Activated CD4-positive, alpha-beta T cell treated with anti-CD3 and anti-CD28 coated beads for 36 hours (primary cell): ENCODE results near the gene ANAPC4. TPM values are rescaled to one million over a fixed set of nuclear protein-coding genes. Genes with fewer than 3 reads are reported as not detected.
"Not testable (repeated sequence)": the region's sequence is repeated elsewhere in the genome, so short reads cannot be mapped to it uniquely, and the experiment has no call there.

ENCODE experiments used
- ATAC-seq: fragments of 200-7000 bp; cut with Tn5 transposase; one replicate; pipeline ENCODE4 v1.10.0; 2021; ENCODE audit warnings: mild to moderate bottlenecking, moderate library complexity
- CTCF ChIA-PET: fragments of 350-600 bp; sonication (Branson Sonifier 250); formaldehyde crosslinking; loops from one replicate; lab custom pipeline; 2021; ENCODE audit warnings: antibody characterized with exemption; lab: Charles Lee
- POLR2A ChIA-PET: fragments of 350-600 bp; sonication (Branson Sonifier 250); formaldehyde crosslinking; loops from one replicate; lab custom pipeline; 2021; ENCODE audit warnings: antibody characterized with exemption, inconsistent platforms; lab: Charles Lee
- DNase-seq: peaks from one replicate; pipeline ENCODE4 v3.0.0-alpha.2; 2020
- H3K27ac Mint-ChIP-seq: one replicate; pipeline ENCODE4 v1.8.0; 2021; ENCODE audit warnings: mixed read lengths
- H3K27me3 Mint-ChIP-seq: one replicate; pipeline ENCODE4 v1.8.0; 2021; ENCODE audit warnings: mixed read lengths
- H3K36me3 Mint-ChIP-seq: one replicate; pipeline ENCODE4 v1.8.0; 2021; ENCODE audit warnings: low read depth, mixed read lengths
- H3K4me1 Mint-ChIP-seq: one replicate; pipeline ENCODE4 v1.8.0; 2021; ENCODE audit warnings: mixed read lengths
- H3K4me3 Mint-ChIP-seq: one replicate; pipeline ENCODE4 v1.8.0; 2021; ENCODE audit warnings: mild to moderate bottlenecking, moderate library complexity, mixed read lengths
- H3K9me3 Mint-ChIP-seq: one replicate; pipeline ENCODE4 v1.8.0; 2021; ENCODE audit warnings: low read depth, mixed read lengths
- intact Hi-C, 2 experiments: fragments of 100-400 bp; cut with DNase I in 1 of 2; cut with micrococcal nuclease in 1 of 2; formaldehyde crosslinking; loops; one replicate each; pipeline versions ENCODE4 v1.14.2 to v1.15.1; 2022 to 2024; cut with DNase I, micrococcal nuclease
- total RNA-seq, 2 experiments: library from RNA; stranded (reverse); gene quantifications; one replicate each; pipeline ENCODE4 v1.2.3, GENCODE V29; 2021

Gene ANAPC4
- total RNA-seq, 2 experiments from 2014 or later = 19.2 to 31.2 TPM

- Mint-ChIP-seq H3K27me3 (no peaks in the 10 kb centered on the region), H3K4me3 (no peak overlapping the region), H3K4me1 (peaks cover under 1% of the 10 kb centered on the region), H3K9me3 (no peaks in the 10 kb centered on the region), H3K36me3 (peaks cover 6% of the 10 kb centered on the region), H3K27ac (no peak overlapping the region)
- DNase-seq (no peak), ATAC-seq (no peak)
- CTCF ChIA-PET = interaction anchor here (0.6 to 1.9 kb wide), 5 partner anchors 13 to 220 kb away, joined by 3 to 6 read pairs (median 3); partner anchors contain the start of gene SEPSECS
- intact Hi-C loops = no loop called here
- POLR2A ChIA-PET = no interaction called here
Observed at GRCh38 chr4:25351777-25352416, 25.2 kb upstream of the ANAPC4 start.

- CTCF ChIA-PET = interaction anchor here (1.6 to 4.2 kb wide), 2 partner anchors 9 to 11 kb away, joined by 3 to 35 read pairs; no protein-coding TSS in a partner anchor
- DNase-seq = no peak
- H3K27me3 Mint-ChIP-seq = no peaks in the 10 kb centered on the region
- intact Hi-C loops = no loop called here
- POLR2A ChIA-PET = no interaction called here
- no peak overlapping the region for H3K27ac Mint-ChIP-seq
- no peak for ATAC-seq
- no peaks in the 10 kb centered on the region for H3K4me1 Mint-ChIP-seq
- peaks cover 13% of the 10 kb centered on the region for H3K36me3 Mint-ChIP-seq
- H3K4me3 Mint-ChIP-seq = no peak overlapping the region
- H3K9me3 Mint-ChIP-seq = no peaks in the 10 kb centered on the region
Observed at GRCh38 chr4:25356068-25356467, 21.0 kb upstream of the ANAPC4 start.

GRCh38 chr4:25358515-25359275 is 18.4 kb upstream of the ANAPC4 start:
- H3K27me3 Mint-ChIP-seq = no peaks in the 10 kb centered on the region
- H3K4me1 Mint-ChIP-seq = no peaks in the 10 kb centered on the region
- CTCF ChIA-PET = interaction anchor here (0.6 to 4.2 kb wide), 4 partner anchors 8 to 378 kb away, joined by 3 to 35 read pairs (median 3); no protein-coding TSS in a partner anchor
- intact Hi-C loops = no loop called here
- ATAC-seq = no peak
- POLR2A ChIA-PET = no interaction called here
- peaks cover 12% of the 10 kb centered on the region for H3K36me3 Mint-ChIP-seq
- DNase-seq = no peak
- H3K4me3 Mint-ChIP-seq = no peak overlapping the region
- no peak overlapping the region for H3K27ac Mint-ChIP-seq
- H3K9me3 Mint-ChIP-seq = no peaks in the 10 kb centered on the region

GRCh38 chr4:25361253-25361652 is 15.8 kb upstream of the ANAPC4 start:
- Mint-ChIP-seq H3K4me3 (no peak overlapping the region), H3K4me1 (no peaks in the 10 kb centered on the region), H3K27ac (no peak overlapping the region), H3K36me3 (peaks cover 11% of the 10 kb centered on the region), H3K27me3 (no peaks in the 10 kb centered on the region), H3K9me3 (no peaks in the 10 kb centered on the region)
- intact Hi-C loops = no loop called here
- DNase-seq (no peak), ATAC-seq (no peak)
- ChIA-PET CTCF (no interaction called here), POLR2A (no interaction called here)

- Mint-ChIP-seq H3K9me3 (no peaks in the 10 kb centered on the region), H3K4me3 (no peak overlapping the region), H3K36me3 (peaks cover 3% of the 10 kb centered on the region), H3K27ac (no peak overlapping the region), H3K4me1 (no peaks in the 10 kb centered on the region), H3K27me3 (no peaks in the 10 kb centered on the region)
- ChIA-PET POLR2A (no interaction called here), CTCF (interaction anchor here (0.5 to 4.9 kb wide), 31 partner anchors 10 to 545 kb away, joined by 3 to 37 read pairs (median 4); partner anchors contain the start of genes SEPSECS and ZCCHC4)
- no peak for DNase-seq
- no peak for ATAC-seq
- intact Hi-C loops = loop anchor here (1.0 to 2.0 kb wide), 4 partner anchors 54 to 387 kb away; partner anchors contain the start of gene ZCCHC4 (in 2 of the 2)
Observed at GRCh38 chr4:25367004-25367621, 9.9 kb upstream of the ANAPC4 start.

GRCh38 chr4:25367877-25368276 is 9.2 kb upstream of the ANAPC4 start:
- no peaks in the 10 kb centered on the region for H3K27me3 Mint-ChIP-seq
- H3K36me3 Mint-ChIP-seq = peaks cover 3% of the 10 kb centered on the region
- no peak overlapping the region for H3K27ac Mint-ChIP-seq
- ChIA-PET CTCF (interaction anchor here (0.5 to 4.9 kb wide), 27 partner anchors 10 to 544 kb away, joined by 3 to 37 read pairs (median 6); partner anchors contain the start of genes ANAPC4, PI4K2B, SEPSECS and ZCCHC4), POLR2A (interaction anchor here (0.5 to 0.6 kb wide), 2 partner anchors 54 to 56 kb away, joined by 3 to 4 read pairs; no protein-coding TSS in a partner anchor)
- intact Hi-C loops = loop anchor here (1.0 to 2.0 kb wide), 4 partner anchors 55 to 388 kb away; partner anchors contain the start of gene ZCCHC4 (in 2 of the 2)
- ATAC-seq (no peak), DNase-seq (no peak)
- H3K4me1 Mint-ChIP-seq = no peaks in the 10 kb centered on the region
- no peak overlapping the region for H3K4me3 Mint-ChIP-seq
- H3K9me3 Mint-ChIP-seq = no peaks in the 10 kb centered on the region

- intact Hi-C loops = no loop called here
- POLR2A ChIA-PET = interaction anchor here (0.5 to 0.6 kb wide), 2 partner anchors 55 to 56 kb away, joined by 3 to 4 read pairs; no protein-coding TSS in a partner anchor
Observed at GRCh38 chr4:25368315-25368714, 8.7 kb upstream of the ANAPC4 start.

GRCh38 chr4:25370242-25370641 is 6.8 kb upstream of the ANAPC4 start:
- H3K27me3 Mint-ChIP-seq = no peaks in the 10 kb centered on the region
- no peak for DNase-seq
- H3K4me1 Mint-ChIP-seq = peaks cover 2% of the 10 kb centered on the region
- intact Hi-C loops = no loop called here
- ChIA-PET POLR2A (no interaction called here), CTCF (interaction anchor here (1.6 kb wide), 1 partner anchor 58 kb away, joined by 4 read pairs; the partner anchor contains the start of gene ZCCHC4)
- no peak overlapping the region for H3K4me3 Mint-ChIP-seq
- no peak overlapping the region for H3K27ac Mint-ChIP-seq
- H3K36me3 Mint-ChIP-seq = peaks cover 2% of the 10 kb centered on the region
- ATAC-seq = no peak
- no peaks in the 10 kb centered on the region for H3K9me3 Mint-ChIP-seq

More at GRCh38 chr4:25368315-25368714, 8.7 kb upstream of the ANAPC4 start:
- CTCF ChIA-PET = interaction anchor here (1.0 to 4.9 kb wide), 20 partner anchors 9 to 390 kb away, joined by 3 to 37 read pairs (median 6); partner anchors contain the start of genes ANAPC4, PI4K2B, SEPSECS and ZCCHC4
- Mint-ChIP-seq H3K9me3 (no peaks in the 10 kb centered on the region), H3K4me1 (no peaks in the 10 kb centered on the region), H3K36me3 (peaks cover 3% of the 10 kb centered on the region), H3K27me3 (no peaks in the 10 kb centered on the region), H3K4me3 (no peak overlapping the region), H3K27ac (no peak overlapping the region)
- DNase-seq (no peak), ATAC-seq (no peak)

GRCh38 chr4:25372549-25372948 is 4.5 kb upstream of the ANAPC4 start:
- DNase-seq, H3K4me1 Mint-ChIP-seq, H3K4me3 Mint-ChIP-seq, intact Hi-C loops, H3K36me3 Mint-ChIP-seq, H3K27me3 Mint-ChIP-seq, ATAC-seq, POLR2A ChIA-PET, H3K27ac Mint-ChIP-seq, H3K9me3 Mint-ChIP-seq: not testable (repeated sequence)
- CTCF ChIA-PET = interaction anchor here (1.0 kb wide), 1 partner anchor 60 kb away, joined by 3 read pairs; the partner anchor contains the start of gene ZCCHC4

GRCh38 chr4:25377572-25378436 is 741 bp downstream of the ANAPC4 start:
- Mint-ChIP-seq H3K36me3 (peaks cover 15% of the 10 kb centered on the region), H3K27me3 (no peaks in the 10 kb centered on the region), H3K4me1 (peaks cover 8% of the 10 kb centered on the region), H3K27ac (no peak overlapping the region), H3K4me3 (no peak overlapping the region), H3K9me3 (no peaks in the 10 kb centered on the region)
- ATAC-seq (peak; percentile 10), DNase-seq (no peak)
- intact Hi-C loops = loop anchor here (1.0 to 5.0 kb wide), 9 partner anchors 57 to 939 kb away; partner anchors contain the start of genes DHX15 (in 2 of the 2), SEPSECS (in 2 of the 2), ZCCHC4 (in 2 of the 2) and SMIM20 (in 1 of the 2)
- ChIA-PET POLR2A (interaction anchor here (0.7 to 2.0 kb wide), 2 partner anchors 144 to 418 kb away, joined by 3 to 6 read pairs; partner anchors contain the start of gene PI4K2B), CTCF (interaction anchor here (0.6 to 1.8 kb wide), 9 partner anchors 9 to 773 kb away, joined by 3 to 9 read pairs (median 4); partner anchors contain the start of gene ZCCHC4)
